Suprapubic skin (tissue), 4 donors: ENCODE results near the gene CCDC127.

ENCODE experiments used
- POLR2A ChIP-seq, 2 donors: fragments of 450-650 bp; IDR thresholded peaks; one replicate each; pipeline ENCODE4 v1.6.1; 2017; ENCODE audit warnings: antibody characterized with exemption in 2 of 2, mild to moderate bottlenecking in 2 of 2, moderate library complexity in 2 of 2
- POLR2AphosphoS5 ChIP-seq, 3 donors: sonication (generic); formaldehyde crosslinking; IDR thresholded peaks; one replicate each; pipeline ENCODE4 v1.6.1; 2017; ENCODE audit warnings: antibody characterized with exemption in 3 of 3
- TF ChIP-seq, protein P1 (sequence below), 2 donors: fragments of 200-600 bp in 1 of 2; fragments of 450-650 bp in 1 of 2; sonication (generic) in 1 of 2; IDR thresholded peaks; one replicate each; pipeline ENCODE4 v1.5.1; 2016 to 2019; ENCODE audit warnings: antibody characterized with exemption in 2 of 2, mild to moderate bottlenecking in 1 of 2, moderate library complexity in 1 of 2

DNA sequence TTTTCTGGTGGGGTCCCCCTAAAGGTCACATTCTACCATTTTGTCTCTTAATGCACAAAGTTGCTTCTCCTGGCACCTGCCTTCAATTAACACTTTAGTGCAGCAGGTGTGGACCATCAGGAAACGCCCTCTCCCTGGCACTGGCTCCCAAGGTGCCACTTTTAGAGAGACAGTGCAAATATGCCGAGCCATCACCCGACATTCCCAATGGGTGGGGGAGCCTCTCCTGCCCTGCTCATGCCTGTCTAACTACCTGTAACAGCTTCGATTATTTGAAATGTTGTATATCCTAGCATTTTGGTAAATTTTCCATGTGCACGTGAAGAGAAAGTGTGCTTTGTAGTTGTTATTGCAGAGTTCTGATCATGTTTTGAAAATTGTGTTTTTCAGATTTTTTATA lies 39.8 kb downstream of the CCDC127 start:
- TF ChIP-seq, protein P1, sequence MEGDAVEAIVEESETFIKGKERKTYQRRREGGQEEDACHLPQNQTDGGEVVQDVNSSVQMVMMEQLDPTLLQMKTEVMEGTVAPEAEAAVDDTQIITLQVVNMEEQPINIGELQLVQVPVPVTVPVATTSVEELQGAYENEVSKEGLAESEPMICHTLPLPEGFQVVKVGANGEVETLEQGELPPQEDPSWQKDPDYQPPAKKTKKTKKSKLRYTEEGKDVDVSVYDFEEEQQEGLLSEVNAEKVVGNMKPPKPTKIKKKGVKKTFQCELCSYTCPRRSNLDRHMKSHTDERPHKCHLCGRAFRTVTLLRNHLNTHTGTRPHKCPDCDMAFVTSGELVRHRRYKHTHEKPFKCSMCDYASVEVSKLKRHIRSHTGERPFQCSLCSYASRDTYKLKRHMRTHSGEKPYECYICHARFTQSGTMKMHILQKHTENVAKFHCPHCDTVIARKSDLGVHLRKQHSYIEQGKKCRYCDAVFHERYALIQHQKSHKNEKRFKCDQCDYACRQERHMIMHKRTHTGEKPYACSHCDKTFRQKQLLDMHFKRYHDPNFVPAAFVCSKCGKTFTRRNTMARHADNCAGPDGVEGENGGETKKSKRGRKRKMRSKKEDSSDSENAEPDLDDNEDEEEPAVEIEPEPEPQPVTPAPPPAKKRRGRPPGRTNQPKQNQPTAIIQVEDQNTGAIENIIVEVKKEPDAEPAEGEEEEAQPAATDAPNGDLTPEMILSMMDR (IDR thresholded peaks at IDR 0.05), result no peak
- no peak for TF ChIP-seq POLR2AphosphoS5 (IDR thresholded peaks at IDR 0.05)
- TF ChIP-seq POLR2A (IDR thresholded peaks at IDR 0.05), result no peak
